GM21529 (cell line): ENCODE measurements around the gene NCOR1.

ENCODE experiments used
- ATAC-seq: cut with Tn5 transposase; IDR thresholded peaks from one replicate; pipeline ENCODE4 v1.9.1; 2021; ENCODE audit not compliant: unreplicated experiment

Gene NCOR1

DNA sequence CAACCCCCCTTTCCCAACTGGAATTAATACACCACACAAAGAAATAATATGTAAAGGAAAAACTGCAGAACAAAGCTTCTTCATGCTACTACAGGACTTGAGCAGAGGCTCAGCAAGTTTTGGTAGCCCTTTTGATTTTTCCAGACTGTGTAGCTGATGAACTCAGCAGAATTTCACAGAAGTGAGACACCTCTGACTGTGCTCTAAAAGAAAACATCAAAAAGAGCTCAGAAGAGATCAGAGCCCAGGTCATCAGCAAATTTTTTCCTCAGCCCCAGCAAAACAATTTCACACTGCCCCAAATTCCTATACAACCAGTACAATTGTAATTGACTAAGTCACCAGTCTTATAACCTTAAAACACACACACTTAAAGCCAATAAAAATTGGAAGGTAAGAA lies 177.7 kb downstream of the NCOR1 start:
- ATAC-seq = no peak

GRCh38 chr17:16036261-16036660 lies 179.1 kb downstream of the NCOR1 start:
- ATAC-seq = no peak

DNA sequence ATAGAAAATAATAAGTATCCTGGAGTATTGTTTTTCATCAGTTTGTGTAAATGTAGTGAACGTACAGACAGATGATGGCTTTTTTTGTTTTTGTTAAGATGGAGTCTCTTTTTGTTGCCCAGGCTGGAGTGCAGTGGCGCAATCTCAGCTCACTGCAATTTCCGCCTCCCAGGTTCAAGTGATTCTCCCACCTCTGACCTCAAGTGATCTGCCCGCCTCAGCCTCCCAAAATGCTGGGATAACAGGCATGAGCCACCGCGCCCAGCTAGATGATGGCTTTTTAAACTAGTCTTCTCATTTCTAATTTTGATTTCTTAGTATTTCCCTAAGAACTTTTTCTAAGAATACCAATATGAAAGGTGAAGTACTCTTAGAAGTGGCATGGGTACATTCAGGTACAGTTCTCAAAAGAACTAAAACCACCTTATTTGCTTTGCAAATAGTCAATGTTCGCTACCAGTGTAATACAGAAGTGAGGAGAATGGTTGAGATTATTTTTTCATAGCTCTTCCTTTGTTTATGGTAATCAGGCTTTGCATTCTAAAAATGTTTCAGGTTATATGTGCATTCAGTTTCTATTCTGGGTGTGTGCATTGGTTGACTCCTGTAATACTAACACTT lies 181.5 kb downstream of the NCOR1 start:
- no peak for ATAC-seq

DNA sequence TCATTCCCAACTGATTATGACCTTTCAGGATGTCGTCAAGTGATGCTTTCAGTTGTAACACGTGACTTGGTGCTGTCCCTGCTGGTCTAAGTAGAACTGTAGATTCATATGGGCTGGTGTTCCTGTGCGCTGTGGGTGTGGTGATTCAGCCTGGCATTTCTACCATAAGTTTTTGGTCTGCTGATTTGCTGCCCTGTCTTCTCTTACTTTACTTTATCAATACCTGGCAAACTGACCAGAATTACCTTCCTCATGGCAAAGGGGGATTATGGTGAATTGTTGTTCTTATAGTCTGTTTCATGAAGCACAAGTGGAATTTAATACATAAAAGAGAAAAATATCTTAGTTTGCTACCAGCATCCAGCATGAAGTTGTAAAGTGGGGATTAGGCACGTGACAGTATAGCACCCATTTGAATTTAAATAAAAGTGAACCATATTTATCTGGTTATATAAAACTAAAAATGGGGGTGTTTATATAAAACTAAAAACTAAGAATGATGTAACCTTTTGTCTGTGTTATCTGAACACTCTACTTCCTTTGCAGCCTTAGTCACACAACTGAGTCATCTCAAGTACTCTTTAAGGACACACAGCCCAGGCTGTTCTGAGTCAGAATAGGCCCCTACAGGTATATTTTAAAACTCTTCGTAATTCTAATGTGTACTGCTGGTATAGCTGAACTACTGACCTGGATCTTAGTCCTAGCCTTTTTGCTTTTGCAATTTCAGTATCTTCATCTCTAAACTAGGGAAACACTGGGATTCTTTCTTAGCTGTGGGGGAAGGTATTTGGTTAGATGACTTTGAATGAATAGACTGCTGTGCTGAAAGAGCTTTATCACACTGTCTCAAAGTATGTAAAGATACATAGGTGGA lies 187.4 kb downstream of the NCOR1 start:
- peak; percentile 95 for ATAC-seq

- no peak for ATAC-seq
Observed at GRCh38 chr17:16026895-16027294, 188.4 kb downstream of the NCOR1 start.

DNA sequence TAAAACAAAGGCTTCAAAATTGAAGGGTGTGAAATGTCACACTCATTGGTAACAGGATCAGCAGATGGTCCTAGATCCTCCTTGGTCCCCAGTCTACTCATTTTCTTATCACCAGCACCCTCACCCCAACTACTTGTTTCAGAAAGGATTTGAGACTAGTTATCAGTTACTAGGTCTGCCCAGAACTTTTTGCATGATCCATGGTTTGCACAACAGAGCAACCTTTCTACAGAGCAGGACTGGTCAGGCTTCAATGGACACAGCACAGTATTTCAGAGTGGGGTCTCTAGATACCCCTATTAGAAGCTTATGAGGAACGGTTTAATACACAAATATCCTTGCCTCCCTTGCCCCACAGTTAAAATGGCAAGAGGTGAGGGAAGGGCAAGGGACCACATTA lies 190.1 kb downstream of the NCOR1 start:
- ATAC-seq = no peak

DNA sequence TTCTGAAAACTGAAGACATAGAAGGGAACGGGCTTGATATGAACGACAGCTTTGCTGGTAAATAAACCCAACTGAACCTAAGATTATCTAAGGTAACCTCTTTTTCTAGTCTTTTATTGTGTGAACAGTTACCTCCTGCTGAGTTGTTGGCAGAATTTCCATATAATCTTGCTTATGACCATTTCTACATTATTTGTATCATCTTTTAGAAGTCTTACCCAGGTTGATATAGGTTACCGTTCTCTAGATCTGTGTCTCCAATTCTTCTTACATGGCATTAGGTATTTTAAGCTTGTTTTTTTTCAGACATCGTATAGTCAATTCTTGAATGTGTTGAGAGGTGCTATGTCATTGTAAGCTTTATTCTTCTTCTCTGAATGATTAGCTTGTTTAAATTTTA lies 191.5 kb downstream of the NCOR1 start:
- no peak for ATAC-seq

- no peak for ATAC-seq
Observed at GRCh38 chr17:16019347-16019746, 196.0 kb downstream of the NCOR1 start.

GRCh38 chr17:16013943-16014407 lies 201.4 kb downstream of the NCOR1 start:
- no peak for ATAC-seq

DNA sequence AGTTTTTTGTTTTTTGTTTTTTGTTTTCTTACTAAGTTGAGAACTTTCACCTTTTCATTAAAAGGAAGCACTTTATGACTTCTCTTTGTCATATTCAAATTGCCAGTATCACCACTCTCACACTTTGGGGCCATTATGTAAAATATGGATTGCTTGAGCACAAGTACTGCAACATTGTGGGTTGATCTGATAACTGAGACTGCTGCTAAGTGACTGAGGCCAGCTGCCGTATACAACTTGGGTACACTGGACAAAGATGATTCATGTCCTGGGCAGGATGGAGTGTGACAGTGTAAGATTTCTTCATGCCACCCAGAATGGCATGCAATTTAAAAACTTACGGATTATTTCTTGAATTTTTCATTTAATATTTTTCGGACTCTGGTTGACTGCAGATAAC lies 207.9 kb downstream of the NCOR1 start:
- ATAC-seq = no peak

- no peak for ATAC-seq
Observed at GRCh38 chr17:16005636-16006035, 209.7 kb downstream of the NCOR1 start.

GRCh38 chr17:16003841-16004240 lies 211.5 kb downstream of the NCOR1 start:
- ATAC-seq = no peak

DNA sequence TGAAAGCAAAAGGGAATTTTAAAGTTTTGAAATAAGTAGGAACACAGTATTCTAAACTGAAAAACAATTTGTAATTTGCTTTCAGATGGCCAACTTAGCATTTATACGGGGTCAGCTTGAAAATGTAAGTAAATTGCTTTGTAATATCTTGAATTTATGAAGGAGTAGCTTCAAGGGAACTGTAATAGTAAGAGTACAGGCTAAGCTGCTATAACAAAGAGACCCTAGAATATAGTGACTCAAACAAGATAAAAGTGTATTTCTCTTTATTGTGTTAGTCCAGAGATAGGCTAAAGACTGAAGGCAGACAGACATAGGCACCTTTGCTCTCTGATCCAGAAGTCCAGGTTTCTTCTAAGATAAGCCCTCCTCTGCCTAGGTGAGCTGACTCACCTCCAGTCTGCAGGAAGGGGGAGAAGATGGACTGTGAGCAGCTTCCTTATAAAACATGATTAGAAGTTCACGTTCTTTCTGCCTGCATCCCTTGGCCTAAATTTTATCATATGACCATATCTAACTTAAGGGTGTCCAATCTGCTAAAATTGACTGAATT lies 212.6 kb downstream of the NCOR1 start:
- no peak for ATAC-seq

DNA sequence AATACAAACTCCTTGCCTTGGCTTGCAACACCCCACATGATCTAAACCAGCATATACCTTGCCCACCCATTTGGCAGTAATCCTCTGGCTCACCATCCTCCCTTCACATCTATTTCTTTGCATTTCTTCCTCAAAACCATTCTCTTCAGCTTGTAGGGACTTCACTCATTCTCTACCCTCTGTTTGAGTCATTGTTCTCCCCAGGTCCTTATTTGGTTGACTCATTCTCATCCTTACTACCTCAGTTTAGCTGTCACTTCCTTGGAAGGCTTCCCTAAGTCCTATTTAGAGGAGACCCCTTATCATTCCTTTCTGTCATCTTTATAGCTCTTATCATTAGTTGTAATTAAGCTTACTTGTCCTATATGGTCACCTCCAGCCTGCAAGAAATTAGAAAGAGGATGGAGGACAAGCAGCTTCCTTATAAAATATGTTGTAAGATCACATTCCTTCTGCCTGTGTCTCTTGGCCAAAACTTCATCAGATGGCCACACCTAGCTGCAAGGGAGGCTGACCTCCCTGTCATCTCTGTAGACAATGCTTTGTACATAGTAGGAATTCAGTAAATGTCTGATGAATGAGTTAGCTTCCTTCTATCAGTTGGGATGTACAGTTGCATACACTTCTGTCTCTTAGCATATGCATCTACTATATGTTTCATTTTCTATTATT lies 214.0 kb downstream of the NCOR1 start:
- no peak for ATAC-seq

DNA sequence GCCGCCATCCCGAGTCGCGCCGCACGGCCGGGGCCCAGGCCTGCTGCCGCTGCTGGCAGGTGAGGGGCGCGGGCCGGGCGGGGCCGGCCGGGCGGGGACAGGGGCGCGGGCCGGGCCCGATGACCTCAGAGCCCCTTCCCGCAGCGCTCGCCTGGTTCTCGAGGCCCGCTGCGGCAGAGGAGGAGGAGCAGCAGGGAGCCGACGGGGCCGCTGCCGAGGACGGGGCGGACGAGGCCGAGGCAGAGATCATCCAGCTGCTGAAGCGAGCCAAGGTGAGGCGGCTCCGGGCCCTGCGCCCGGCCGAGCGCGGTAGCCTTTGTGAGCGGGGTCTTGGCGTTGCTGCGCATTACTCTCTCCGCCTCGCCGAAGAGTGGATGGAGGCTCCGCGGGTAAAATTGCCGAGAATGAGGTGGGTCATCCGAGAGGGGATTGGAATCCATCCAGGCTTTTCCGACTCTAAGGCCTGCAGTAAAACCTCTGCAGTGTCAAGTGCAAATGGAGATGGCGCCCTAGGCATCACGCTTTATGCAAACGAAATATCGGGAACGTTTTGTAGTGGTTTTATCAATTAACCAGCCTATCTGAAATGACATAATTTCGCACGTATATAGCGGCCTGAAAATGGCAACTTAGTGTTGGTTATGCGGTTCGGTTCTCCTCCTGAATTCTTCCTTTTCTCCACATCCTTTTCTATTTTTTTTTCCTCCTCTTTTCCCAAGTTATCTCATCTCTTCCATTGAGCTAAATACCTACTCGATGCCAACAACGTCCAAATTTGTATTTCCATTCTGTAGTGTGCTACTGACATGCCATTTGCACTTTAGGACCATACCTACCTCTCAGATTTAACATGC lies 215.1 kb downstream of the NCOR1 start:
- peak; percentile 36 for ATAC-seq

DNA sequence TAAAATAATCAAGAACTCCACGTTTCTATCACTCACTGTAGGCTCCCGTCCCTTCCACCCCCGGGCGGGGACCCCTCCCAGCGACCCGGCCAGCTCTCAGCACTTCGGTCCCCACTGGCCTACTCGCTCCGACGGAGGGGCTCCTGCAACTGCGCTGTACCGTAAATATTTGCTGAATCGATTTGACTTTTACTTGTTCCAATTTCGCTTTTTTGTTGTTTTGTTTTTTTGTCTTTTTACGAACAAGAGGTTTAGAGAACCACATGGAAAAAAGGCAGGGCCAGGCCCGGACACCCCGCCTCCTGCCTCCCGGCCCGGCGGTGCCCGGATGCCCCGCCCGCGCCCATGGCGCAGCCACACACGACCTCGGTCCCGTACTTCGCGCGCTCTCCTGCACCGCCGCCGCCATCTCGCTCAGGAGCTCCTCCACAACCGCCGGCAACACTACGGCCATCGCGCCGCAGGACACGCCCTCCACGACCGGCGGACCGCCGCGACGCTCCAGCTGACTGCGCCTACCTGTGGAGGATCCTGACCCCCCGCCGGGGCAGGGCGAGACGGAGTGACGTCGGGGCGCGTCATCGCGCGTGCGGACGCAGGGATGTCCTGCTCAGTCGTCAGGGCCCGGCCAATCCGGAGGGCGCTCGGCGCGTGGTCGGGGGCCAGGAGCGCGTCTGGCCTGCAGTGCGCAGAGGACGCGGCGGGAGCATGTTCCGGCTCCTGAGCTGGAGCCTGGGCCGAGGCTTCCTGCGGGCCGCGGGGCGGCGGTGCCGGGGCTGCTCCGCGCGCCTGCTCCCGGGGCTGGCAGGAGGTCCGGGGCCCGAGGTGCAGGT lies 216.0 kb downstream of the NCOR1 start, which contains the start of the genes TTC19 and ZSWIM7:
Gene TTC19, plus strand, starts transcription at position 684 of the 833 bp plus-strand sequence. Its CDS starts 25 bp downstream, at position 709.
Gene ZSWIM7, minus strand, starts transcription at position 564 of the 833 bp plus-strand sequence. Its CDS starts 110 bp downstream, at position 454.
- ATAC-seq = peak; percentile 95

DNA sequence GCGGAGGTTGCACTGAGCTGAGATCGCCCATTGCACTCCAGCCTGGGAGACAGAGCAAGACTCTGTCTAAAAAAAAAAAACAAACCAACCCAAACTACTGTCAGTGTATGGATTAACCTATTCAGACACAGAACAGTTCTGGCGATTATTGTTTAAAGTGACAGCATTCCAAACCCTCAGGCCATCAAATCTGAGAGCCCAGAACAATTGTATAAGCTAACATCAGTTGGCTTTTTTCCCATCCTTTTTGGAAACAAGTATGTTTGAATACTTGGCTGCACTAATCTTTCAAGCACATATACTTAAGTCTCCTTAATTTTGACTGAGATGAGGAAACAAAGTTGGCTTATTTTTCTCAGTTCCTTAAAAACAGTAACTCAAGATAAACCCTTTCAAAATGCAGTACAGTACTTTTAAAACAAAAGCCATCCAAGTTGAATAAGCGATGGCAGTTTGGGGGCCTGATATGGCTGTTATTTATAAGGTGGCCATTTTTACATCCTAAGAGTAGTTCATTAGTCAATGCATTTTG lies 217.2 kb downstream of the NCOR1 start:
- ATAC-seq = no peak

- no peak for ATAC-seq
Observed at GRCh38 chr17:15996322-15996721, 219.0 kb downstream of the NCOR1 start.
